Liver (tissue), 3 donors: ENCODE measurements around the gene ZNF280A.

Experiments used
- EGR1 ChIP-seq, 2 donors: IDR thresholded peaks; 2 replicates each; pipeline ENCODE4 v1.6.1; 2016 to 2018; ENCODE audit warnings: antibody characterized with exemption in 2 of 2, low read depth in 2 of 2
- FOXA1 ChIP-seq: IDR thresholded peaks from 2 replicates; pipeline ENCODE4 v1.6.1; 2016; ENCODE audit warnings: antibody characterized with exemption
- JUND ChIP-seq, 2 donors: IDR thresholded peaks; 2 replicates each; pipeline ENCODE4 v1.6.1; 2016; ENCODE audit warnings: antibody characterized with exemption in 2 of 2
- SP1 ChIP-seq: IDR thresholded peaks from 2 replicates; pipeline ENCODE4 v1.6.1; 2018; ENCODE audit warnings: antibody characterized with exemption, mild to moderate bottlenecking
- TAF1 ChIP-seq: conservative IDR thresholded peaks from 2 replicates; pipeline ENCODE4 v1.6.1; 2016; ENCODE audit warnings: antibody characterized with exemption, mild to moderate bottlenecking
- YY1 ChIP-seq: IDR thresholded peaks from 2 replicates; pipeline ENCODE4 v1.6.1; 2016; ENCODE audit warnings: antibody characterized with exemption, mild to moderate bottlenecking
- TF ChIP-seq, protein P1 (sequence below): fragments of 150-350 bp; IDR thresholded peaks from 2 replicates; pipeline ENCODE4 v1.5.1; 2017; ENCODE audit warnings: improper control_type of control experiment, low read depth, low read length; ENCODE audit not compliant: missing input control
- TF ChIP-seq, protein P2 (sequence below): IDR thresholded peaks from 2 replicates; pipeline ENCODE4 v1.6.1; 2016; ENCODE audit warnings: antibody characterized with exemption, mild to moderate bottlenecking
- TF ChIP-seq, protein P3 (sequence below): IDR thresholded peaks from 2 replicates; pipeline ENCODE4 v1.6.1; 2016; ENCODE audit warnings: antibody characterized with exemption
- TF ChIP-seq, protein P4 (sequence below): IDR thresholded peaks from 2 replicates; pipeline ENCODE4 v1.6.1; 2016; ENCODE audit warnings: antibody characterized with exemption
- TF ChIP-seq, protein P5 (sequence below): IDR thresholded peaks from 2 replicates; pipeline ENCODE4 v1.6.1; 2016; ENCODE audit warnings: antibody characterized with exemption
- donor health status: healthy.
- donor health status: healthy.

DNA sequence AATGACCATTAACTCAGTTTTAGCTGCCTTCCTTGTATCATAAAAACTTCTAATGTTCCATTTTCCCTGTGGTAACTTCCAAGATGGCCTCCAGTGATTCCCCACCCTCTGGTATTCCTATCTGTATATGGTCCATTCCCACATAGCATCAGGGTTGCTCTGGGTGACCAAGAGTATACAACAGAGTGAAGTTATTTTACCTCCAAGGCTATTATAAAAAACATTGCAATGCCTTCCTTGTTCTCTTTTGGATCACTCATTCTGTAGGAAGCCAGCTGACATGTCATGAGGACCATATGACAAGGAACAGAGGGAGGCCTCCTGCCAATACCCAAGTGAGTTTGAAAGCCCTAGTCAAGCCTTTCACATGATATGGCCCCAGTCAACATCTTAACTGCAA is 41.6 kb downstream of the ZNF280A start:
- TF ChIP-seq, protein P1, sequence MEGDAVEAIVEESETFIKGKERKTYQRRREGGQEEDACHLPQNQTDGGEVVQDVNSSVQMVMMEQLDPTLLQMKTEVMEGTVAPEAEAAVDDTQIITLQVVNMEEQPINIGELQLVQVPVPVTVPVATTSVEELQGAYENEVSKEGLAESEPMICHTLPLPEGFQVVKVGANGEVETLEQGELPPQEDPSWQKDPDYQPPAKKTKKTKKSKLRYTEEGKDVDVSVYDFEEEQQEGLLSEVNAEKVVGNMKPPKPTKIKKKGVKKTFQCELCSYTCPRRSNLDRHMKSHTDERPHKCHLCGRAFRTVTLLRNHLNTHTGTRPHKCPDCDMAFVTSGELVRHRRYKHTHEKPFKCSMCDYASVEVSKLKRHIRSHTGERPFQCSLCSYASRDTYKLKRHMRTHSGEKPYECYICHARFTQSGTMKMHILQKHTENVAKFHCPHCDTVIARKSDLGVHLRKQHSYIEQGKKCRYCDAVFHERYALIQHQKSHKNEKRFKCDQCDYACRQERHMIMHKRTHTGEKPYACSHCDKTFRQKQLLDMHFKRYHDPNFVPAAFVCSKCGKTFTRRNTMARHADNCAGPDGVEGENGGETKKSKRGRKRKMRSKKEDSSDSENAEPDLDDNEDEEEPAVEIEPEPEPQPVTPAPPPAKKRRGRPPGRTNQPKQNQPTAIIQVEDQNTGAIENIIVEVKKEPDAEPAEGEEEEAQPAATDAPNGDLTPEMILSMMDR, result no peak
- TF ChIP-seq, protein P2, sequence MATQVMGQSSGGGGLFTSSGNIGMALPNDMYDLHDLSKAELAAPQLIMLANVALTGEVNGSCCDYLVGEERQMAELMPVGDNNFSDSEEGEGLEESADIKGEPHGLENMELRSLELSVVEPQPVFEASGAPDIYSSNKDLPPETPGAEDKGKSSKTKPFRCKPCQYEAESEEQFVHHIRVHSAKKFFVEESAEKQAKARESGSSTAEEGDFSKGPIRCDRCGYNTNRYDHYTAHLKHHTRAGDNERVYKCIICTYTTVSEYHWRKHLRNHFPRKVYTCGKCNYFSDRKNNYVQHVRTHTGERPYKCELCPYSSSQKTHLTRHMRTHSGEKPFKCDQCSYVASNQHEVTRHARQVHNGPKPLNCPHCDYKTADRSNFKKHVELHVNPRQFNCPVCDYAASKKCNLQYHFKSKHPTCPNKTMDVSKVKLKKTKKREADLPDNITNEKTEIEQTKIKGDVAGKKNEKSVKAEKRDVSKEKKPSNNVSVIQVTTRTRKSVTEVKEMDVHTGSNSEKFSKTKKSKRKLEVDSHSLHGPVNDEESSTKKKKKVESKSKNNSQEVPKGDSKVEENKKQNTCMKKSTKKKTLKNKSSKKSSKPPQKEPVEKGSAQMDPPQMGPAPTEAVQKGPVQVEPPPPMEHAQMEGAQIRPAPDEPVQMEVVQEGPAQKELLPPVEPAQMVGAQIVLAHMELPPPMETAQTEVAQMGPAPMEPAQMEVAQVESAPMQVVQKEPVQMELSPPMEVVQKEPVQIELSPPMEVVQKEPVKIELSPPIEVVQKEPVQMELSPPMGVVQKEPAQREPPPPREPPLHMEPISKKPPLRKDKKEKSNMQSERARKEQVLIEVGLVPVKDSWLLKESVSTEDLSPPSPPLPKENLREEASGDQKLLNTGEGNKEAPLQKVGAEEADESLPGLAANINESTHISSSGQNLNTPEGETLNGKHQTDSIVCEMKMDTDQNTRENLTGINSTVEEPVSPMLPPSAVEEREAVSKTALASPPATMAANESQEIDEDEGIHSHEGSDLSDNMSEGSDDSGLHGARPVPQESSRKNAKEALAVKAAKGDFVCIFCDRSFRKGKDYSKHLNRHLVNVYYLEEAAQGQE, result no peak
- TF ChIP-seq, protein P3, sequence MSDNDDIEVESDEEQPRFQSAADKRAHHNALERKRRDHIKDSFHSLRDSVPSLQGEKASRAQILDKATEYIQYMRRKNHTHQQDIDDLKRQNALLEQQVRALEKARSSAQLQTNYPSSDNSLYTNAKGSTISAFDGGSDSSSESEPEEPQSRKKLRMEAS, result no peak
- TF ChIP-seq SP1 (no peak), EGR1 (IDR thresholded peaks at IDR 0.05; ENCODE audit: low read depth in 2 of 2) (no peak), YY1 (no peak), TAF1 (no peak), JUND (IDR thresholded peaks at IDR 0.05) (no peak), FOXA1 (no peak)
- TF ChIP-seq, protein P4, sequence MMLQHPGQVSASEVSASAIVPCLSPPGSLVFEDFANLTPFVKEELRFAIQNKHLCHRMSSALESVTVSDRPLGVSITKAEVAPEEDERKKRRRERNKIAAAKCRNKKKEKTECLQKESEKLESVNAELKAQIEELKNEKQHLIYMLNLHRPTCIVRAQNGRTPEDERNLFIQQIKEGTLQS, result no peak
- TF ChIP-seq, protein P5, sequence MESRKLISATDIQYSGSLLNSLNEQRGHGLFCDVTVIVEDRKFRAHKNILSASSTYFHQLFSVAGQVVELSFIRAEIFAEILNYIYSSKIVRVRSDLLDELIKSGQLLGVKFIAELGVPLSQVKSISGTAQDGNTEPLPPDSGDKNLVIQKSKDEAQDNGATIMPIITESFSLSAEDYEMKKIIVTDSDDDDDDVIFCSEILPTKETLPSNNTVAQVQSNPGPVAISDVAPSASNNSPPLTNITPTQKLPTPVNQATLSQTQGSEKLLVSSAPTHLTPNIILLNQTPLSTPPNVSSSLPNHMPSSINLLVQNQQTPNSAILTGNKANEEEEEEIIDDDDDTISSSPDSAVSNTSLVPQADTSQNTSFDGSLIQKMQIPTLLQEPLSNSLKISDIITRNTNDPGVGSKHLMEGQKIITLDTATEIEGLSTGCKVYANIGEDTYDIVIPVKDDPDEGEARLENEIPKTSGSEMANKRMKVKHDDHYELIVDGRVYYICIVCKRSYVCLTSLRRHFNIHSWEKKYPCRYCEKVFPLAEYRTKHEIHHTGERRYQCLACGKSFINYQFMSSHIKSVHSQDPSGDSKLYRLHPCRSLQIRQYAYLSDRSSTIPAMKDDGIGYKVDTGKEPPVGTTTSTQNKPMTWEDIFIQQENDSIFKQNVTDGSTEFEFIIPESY, result no peak
